ENCODE measurements around the gene PITPNC1.

PITPNC1 gene

DNA sequence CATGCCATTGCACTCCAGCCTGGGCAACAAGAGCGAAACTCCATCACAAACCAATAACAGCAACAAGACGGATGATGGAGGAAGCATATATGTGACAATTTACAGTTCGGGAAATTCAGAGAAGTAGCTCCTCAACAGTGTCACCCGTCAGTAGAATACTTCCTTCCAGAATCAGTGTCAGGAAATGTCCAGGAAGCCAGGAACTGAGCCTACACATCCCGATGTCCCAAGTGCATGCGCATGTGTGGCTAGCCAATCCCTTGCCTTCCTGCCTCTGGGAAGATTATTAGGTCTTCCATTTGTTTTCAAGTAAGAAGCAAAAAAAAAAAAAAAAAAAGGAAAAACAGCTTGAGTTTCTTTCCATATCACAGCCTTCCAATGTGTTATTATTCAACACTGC, 1.4 kb upstream of the PITPNC1 start:
- Histone ChIP-seq H3K4me2 (ENCODE audit: low read depth, low read length) (no peak overlapping the region), H3K36me3 (replicated peaks; ENCODE audit: insufficient read depth, low read length) (no peaks in the 10 kb centered on the region), H3K4me1 (ENCODE audit: low read length) (peaks cover 22% of the 10 kb centered on the region), H3K27me3 (replicated peaks; ENCODE audit: insufficient read depth, low read length) (no peaks in the 10 kb centered on the region), H3K9me3 (replicated peaks; ENCODE audit: insufficient read depth, low read length) (no peaks in the 10 kb centered on the region), H3K9ac (ENCODE audit: low read length) (no peak overlapping the region), H3K9me2 (replicated peaks; ENCODE audit: insufficient read depth, low read length) (no peaks in the 10 kb centered on the region), H3K27ac (ENCODE audit: low read length) (no peak overlapping the region), H3K4me3 (ENCODE audit: low read length) (no peak overlapping the region), H3K79me2 (ENCODE audit: low read length) (peaks cover 25% of the 10 kb centered on the region), H4K20me1 (ENCODE audit: insufficient read depth, low read length) (no peaks in the 10 kb centered on the region), H3F3A (ENCODE audit: insufficient read depth, low read length) (peaks cover 22% of the 10 kb centered on the region), H2AFZ (ENCODE audit: low read length) (no peak overlapping the region)
- TF ChIP-seq EZH2phosphoT487 (IDR thresholded peaks at IDR 0.05; ENCODE audit: low read length) (no peak), EZH2 (optimal IDR thresholded peaks at IDR 0.05; ENCODE audit: low read depth, low read length) (no peak)
- TF ChIP-seq, protein P1, sequence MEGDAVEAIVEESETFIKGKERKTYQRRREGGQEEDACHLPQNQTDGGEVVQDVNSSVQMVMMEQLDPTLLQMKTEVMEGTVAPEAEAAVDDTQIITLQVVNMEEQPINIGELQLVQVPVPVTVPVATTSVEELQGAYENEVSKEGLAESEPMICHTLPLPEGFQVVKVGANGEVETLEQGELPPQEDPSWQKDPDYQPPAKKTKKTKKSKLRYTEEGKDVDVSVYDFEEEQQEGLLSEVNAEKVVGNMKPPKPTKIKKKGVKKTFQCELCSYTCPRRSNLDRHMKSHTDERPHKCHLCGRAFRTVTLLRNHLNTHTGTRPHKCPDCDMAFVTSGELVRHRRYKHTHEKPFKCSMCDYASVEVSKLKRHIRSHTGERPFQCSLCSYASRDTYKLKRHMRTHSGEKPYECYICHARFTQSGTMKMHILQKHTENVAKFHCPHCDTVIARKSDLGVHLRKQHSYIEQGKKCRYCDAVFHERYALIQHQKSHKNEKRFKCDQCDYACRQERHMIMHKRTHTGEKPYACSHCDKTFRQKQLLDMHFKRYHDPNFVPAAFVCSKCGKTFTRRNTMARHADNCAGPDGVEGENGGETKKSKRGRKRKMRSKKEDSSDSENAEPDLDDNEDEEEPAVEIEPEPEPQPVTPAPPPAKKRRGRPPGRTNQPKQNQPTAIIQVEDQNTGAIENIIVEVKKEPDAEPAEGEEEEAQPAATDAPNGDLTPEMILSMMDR (IDR thresholded peaks at IDR 0.05; ENCODE audit: low read length), result no peak
- DNase-seq, result no peak

DNA sequence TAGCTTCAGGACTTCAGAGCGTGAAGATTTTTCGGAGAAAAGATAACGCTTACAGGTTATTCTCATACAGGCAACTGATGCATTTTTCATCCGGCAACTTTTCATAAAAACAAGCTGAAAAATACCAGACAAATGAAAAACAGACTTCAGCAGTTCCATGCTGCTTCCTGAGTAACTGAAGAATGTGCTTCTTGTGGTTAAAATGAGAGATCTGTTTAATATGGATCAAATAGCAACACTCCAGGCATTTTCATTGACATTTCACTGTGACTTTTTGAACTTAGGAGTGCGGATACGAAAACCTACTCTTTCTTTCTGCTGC, 705 bp upstream of the PITPNC1 start:
- Histone ChIP-seq H3K4me2 (ENCODE audit: low read depth, low read length) (peak overlapping the region; percentile 98), H3K79me2 (ENCODE audit: low read length) (peaks cover 25% of the 10 kb centered on the region), H4K20me1 (ENCODE audit: insufficient read depth, low read length) (no peaks in the 10 kb centered on the region), H3K4me3 (ENCODE audit: low read length) (peak overlapping the region; percentile 96), H3K4me1 (ENCODE audit: low read length) (peaks cover 22% of the 10 kb centered on the region), H2AFZ (ENCODE audit: low read length) (peak overlapping the region; percentile 95), H3K27me3 (replicated peaks; ENCODE audit: insufficient read depth, low read length) (no peaks in the 10 kb centered on the region), H3K27ac (ENCODE audit: low read length) (peak overlapping the region; percentile 74; the same call in 1 of the 2 replicates), H3K9me3 (replicated peaks; ENCODE audit: insufficient read depth, low read length) (no peaks in the 10 kb centered on the region), H3K9me2 (replicated peaks; ENCODE audit: insufficient read depth, low read length) (no peaks in the 10 kb centered on the region), H3K36me3 (replicated peaks; ENCODE audit: insufficient read depth, low read length) (no peaks in the 10 kb centered on the region), H3K9ac (ENCODE audit: low read length) (peak overlapping the region; percentile 43; the same call in 1 of the 2 replicates), H3F3A (ENCODE audit: insufficient read depth, low read length) (peaks cover 22% of the 10 kb centered on the region)
- DNase-seq, result no peak
- no peak for TF ChIP-seq EZH2 (optimal IDR thresholded peaks at IDR 0.05; ENCODE audit: low read depth, low read length)
- TF ChIP-seq EZH2phosphoT487 (IDR thresholded peaks at IDR 0.05; ENCODE audit: low read length), result no peak
- TF ChIP-seq, protein P1 (IDR thresholded peaks at IDR 0.05; ENCODE audit: low read length), result no peak

DNA sequence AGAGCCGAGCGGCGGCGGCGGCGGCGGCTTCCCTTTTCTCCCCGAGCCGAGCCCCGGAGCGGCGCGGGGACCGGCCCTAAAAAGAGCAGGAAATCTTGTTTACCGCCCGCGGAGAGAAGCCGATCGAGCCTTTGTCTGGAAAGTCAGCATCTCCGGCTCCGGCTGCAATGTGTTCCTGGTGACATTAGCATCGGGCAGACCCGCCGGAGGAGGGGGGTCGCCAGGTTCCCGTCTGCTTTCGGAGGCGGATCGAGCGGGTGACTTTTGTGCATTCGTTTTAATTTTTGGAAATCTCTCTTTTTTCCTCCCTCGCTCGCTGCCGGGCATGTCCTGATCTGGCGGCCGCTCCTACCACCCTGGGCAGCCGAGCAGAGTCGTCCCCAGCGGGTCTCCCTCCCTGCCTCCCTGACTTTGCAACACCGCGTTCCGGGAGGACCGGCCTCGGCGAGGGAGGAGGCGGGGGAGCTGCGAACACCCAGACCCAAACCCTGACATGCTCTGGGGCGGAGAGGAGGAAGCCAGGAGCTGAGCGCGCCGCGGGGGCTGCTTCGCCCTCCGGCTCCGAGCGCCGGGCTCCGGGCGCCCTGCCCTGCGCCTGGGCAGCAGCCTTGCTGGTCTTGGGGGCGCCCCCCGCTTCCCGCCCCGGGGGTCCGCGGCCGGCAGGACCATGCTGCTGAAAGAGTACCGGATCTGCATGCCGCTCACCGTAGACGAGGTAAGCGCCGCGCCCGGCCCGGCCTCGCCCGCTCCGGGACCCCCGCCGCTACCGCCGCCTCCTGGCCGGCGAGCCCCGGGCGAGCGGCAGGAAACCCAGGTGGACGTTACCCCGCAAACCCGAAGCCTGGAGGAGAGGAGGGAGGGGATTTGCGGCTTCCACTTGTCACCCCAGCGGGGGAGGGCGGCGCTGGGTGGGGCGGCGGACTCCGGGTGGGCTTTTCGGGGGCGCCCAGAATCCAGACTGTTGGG, 690 bp downstream of the PITPNC1 start:
- H3K27me3 ChIP-seq (replicated peaks; ENCODE audit: insufficient read depth, low read length), result no peaks in the 10 kb centered on the region
- peak; percentile 50 for DNase-seq
- no peak for TF ChIP-seq EZH2phosphoT487 (IDR thresholded peaks at IDR 0.05; ENCODE audit: low read length)
- TF ChIP-seq, protein P1 (IDR thresholded peaks at IDR 0.05; ENCODE audit: low read length), result peak; percentile 35
- peak overlapping the region; percentile 96 for H3K4me3 ChIP-seq (ENCODE audit: low read length)
- peaks cover 37% of the 10 kb centered on the region for H3K79me2 ChIP-seq (ENCODE audit: low read length)
- H3F3A ChIP-seq (ENCODE audit: insufficient read depth, low read length), result peaks cover 22% of the 10 kb centered on the region
- H2AFZ ChIP-seq (ENCODE audit: low read length), result peak overlapping the region; percentile 96
- H3K4me2 ChIP-seq (ENCODE audit: low read depth, low read length), result peak overlapping the region; percentile 98
- H3K36me3 ChIP-seq (replicated peaks; ENCODE audit: insufficient read depth, low read length), result no peaks in the 10 kb centered on the region
- H3K9me2 ChIP-seq (replicated peaks; ENCODE audit: insufficient read depth, low read length), result no peaks in the 10 kb centered on the region
- H4K20me1 ChIP-seq (ENCODE audit: insufficient read depth, low read length), result no peaks in the 10 kb centered on the region
- H3K9ac ChIP-seq (ENCODE audit: low read length), result peak overlapping the region; percentile 82
- H3K9me3 ChIP-seq (replicated peaks; ENCODE audit: insufficient read depth, low read length), result no peaks in the 10 kb centered on the region
- H3K27ac ChIP-seq (ENCODE audit: low read length), result peak overlapping the region; percentile 74; the same call in 1 of the 2 replicates
- H3K4me1 ChIP-seq (ENCODE audit: low read length), result peaks cover 22% of the 10 kb centered on the region
